GM19193 (cell line): Measurements from ENCODE around the gene JADE2.
A peak's percentile ranks its signal among the peaks of the same experiment; 100 is the strongest.

Experiments used
- POLR2A ChIP-seq: IDR thresholded peaks from 4 replicates; pipeline ENCODE4 v1.6.1; 2011; ENCODE audit not compliant: insufficient read depth, insufficient read length; ENCODE audit errors: extremely low read depth

Gene JADE2

GRCh38 chr5:134503088-134503936, 22.2 kb upstream of the JADE2 start:
- peak; percentile 55 for TF ChIP-seq POLR2A

- no peak for TF ChIP-seq POLR2A
Observed at GRCh38 chr5:134503937-134504437, 21.5 kb upstream of the JADE2 start.

GRCh38 chr5:134504629-134505300, 20.7 kb upstream of the JADE2 start:
- no peak for TF ChIP-seq POLR2A

GRCh38 chr5:134506054-134507039, 19.1 kb upstream of the JADE2 start:
- TF ChIP-seq POLR2A, result no peak

GRCh38 chr5:134507452-134507851, 18.0 kb upstream of the JADE2 start:
- no peak for TF ChIP-seq POLR2A

GRCh38 chr5:134508521-134509195, 16.8 kb upstream of the JADE2 start:
- TF ChIP-seq POLR2A, result no peak

GRCh38 chr5:134509308-134510040, 16.0 kb upstream of the JADE2 start:
- no peak for TF ChIP-seq POLR2A

- no peak for TF ChIP-seq POLR2A
Observed at GRCh38 chr5:134510970-134511795, 14.3 kb upstream of the JADE2 start.

- no peak for TF ChIP-seq POLR2A
Observed at GRCh38 chr5:134511796-134512660, 13.4 kb upstream of the JADE2 start.

GRCh38 chr5:134512661-134512999, 12.8 kb upstream of the JADE2 start:
- no peak for TF ChIP-seq POLR2A

- TF ChIP-seq POLR2A, result no peak
Observed at GRCh38 chr5:134515801-134516200, 9.7 kb upstream of the JADE2 start.

- no peak for TF ChIP-seq POLR2A
Observed at GRCh38 chr5:134517553-134517952, 7.9 kb upstream of the JADE2 start.
